Upper lobe of right lung (tissue), 1 donor: Measurements from ENCODE around the gene FSTL3. TPM values are rescaled to one million over a fixed set of nuclear protein-coding genes. Genes with fewer than 3 reads are reported as not detected.
A peak's percentile ranks its signal among the peaks of the same experiment; 100 is the strongest.

Experiments
- ATAC-seq: fragments of 200-7000 bp; cut with Tn5 transposase; one replicate; pipeline ENCODE4 v1.9.1; 2020; ENCODE audit warnings: mild to moderate bottlenecking, moderate library complexity
- DNase-seq: peaks from one replicate; pipeline ENCODE4 v3.0.0-alpha.2; 2020
- H3K27ac ChIP-seq: fragments of 200-600 bp; one replicate; pipeline ENCODE4 v1.8.0; 2022
- H3K27me3 ChIP-seq: fragments of 200-600 bp; one replicate; pipeline ENCODE4 v1.8.0; 2022; ENCODE audit warnings: mild to moderate bottlenecking
- H3K36me3 ChIP-seq: fragments of 200-600 bp; one replicate; pipeline ENCODE4 v1.8.0; 2022
- H3K4me1 ChIP-seq: fragments of 200-600 bp; one replicate; pipeline ENCODE4 v1.8.0; 2022
- H3K4me3 ChIP-seq: fragments of 200-600 bp; one replicate; pipeline ENCODE4 v1.8.0; 2022; ENCODE audit warnings: mild to moderate bottlenecking
- H3K9me3 ChIP-seq: fragments of 200-600 bp; one replicate; pipeline ENCODE4 v1.8.0; 2022
- intact Hi-C: fragments of 100-400 bp; cut with DNase I; formaldehyde crosslinking; loops from one replicate; pipeline ENCODE4 v1.11.0; 2022
- total RNA-seq: library from RNA; stranded (reverse); fragmentation: NEBNext Ultra II Directional; extraction: Animal tissue kit (Norgen Biotek cat#: 25700); gene quantifications from one replicate; pipeline ENCODE4 v1.2.1, GENCODE V29; 2021
- TF ChIP-seq, protein P1 (sequence below): fragments of 200-600 bp; IDR thresholded peaks from one replicate; pipeline ENCODE4 v1.8.0; 2022; ENCODE audit warnings: antibody characterized with exemption
- donor health status: DM: no; HTN: yes; CAD: no; lungs with severe emphysema.

Gene FSTL3
- total RNA-seq, 1 donor from 2014 or later, result 114 TPM

DNA sequence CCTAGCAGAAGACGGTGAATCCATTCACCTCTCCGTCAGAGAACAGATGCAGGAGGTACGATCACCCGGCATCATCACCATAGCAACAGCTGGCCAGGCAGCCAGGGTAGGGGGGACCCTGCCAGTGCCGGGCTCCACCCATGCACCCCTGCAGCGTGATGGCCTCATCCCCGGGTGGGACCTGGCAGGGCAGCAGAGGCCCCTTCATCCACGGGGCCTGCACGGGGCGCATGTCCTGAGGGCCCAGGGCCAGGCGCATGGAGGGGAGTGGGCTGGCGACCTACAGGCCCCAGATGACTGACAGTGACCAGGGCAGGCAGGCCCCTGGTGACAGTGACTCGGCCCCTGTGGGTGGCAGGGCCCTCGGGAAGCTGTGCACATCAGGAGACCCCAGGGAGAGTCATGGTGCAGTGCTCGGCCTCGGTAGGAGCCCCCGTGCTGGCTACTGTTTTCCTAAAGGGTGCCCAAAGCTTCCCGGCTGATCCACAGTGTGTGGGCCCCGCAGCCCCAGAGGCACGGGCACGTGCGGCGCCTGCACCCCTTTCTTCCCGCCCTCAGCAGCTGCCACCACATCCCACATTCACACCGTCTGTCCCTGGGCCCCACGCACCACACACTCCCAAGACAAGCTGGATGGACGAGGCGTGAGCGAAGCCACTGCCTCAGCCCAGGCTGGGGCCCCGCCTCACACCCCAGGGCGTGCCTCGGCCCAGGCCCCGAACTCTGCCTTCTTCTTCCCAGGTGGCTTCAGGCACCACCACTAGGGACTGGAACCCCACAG, 17.9 kb upstream of the FSTL3 start:
- intact Hi-C loops, result no loop called here

DNA sequence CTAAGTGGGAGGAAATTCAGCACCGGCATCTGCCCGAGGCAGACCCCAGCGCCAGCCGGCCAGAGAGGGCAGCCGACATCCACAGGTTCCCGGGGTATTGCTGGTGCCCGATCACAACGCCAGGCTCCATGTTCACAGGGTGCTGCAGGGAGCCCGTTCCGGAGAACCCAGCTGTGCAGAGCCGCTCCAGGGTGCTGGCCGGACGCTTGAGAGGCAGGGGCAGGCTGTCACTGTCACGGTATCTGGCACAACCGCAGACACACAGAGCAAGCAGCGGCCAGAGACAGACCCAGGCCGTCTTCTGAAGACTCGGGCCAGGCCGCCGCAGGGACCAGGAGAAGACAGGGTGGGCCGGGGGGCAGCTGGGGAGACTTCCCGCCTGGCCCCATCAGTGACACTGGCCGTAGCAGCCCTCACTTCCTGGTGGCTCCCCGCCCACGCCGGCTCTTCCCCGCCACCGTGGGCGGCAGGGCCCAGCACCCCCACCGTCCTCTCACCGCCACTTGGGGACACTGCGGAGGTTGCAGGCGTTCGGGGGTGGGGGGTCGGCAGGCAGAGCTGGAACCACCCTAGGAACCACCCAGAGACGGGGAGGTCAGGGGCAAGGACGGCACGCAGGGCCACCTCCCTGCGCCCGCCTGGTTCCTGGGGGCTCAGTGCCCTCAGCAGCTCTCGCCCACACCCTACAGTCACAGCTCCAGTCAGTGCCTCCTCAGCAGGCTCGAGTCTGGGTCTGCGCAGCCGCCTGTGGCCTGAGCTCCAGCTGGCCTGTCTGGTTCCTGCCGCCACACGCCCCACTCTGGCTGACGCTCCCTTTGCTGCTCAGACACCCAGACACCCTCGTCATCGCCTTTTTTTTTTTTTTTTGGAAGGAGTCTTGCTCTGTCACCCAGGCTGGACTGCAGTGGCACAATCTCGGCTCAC, 17.0 kb upstream of the FSTL3 start:
- TF ChIP-seq, protein P1, sequence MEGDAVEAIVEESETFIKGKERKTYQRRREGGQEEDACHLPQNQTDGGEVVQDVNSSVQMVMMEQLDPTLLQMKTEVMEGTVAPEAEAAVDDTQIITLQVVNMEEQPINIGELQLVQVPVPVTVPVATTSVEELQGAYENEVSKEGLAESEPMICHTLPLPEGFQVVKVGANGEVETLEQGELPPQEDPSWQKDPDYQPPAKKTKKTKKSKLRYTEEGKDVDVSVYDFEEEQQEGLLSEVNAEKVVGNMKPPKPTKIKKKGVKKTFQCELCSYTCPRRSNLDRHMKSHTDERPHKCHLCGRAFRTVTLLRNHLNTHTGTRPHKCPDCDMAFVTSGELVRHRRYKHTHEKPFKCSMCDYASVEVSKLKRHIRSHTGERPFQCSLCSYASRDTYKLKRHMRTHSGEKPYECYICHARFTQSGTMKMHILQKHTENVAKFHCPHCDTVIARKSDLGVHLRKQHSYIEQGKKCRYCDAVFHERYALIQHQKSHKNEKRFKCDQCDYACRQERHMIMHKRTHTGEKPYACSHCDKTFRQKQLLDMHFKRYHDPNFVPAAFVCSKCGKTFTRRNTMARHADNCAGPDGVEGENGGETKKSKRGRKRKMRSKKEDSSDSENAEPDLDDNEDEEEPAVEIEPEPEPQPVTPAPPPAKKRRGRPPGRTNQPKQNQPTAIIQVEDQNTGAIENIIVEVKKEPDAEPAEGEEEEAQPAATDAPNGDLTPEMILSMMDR, result no peak
- Histone ChIP-seq H3K36me3 (peaks cover under 1% of the 10 kb centered on the region), H3K4me3 (no peak overlapping the region), H3K27ac (peak overlapping the region; percentile 13), H3K27me3 (no peaks in the 10 kb centered on the region), H3K4me1 (peaks cover 49% of the 10 kb centered on the region), H3K9me3 (no peaks in the 10 kb centered on the region)
- DNase-seq, result no peak
- peak; percentile 2 for ATAC-seq
- intact Hi-C loops, result no loop called here

More for the DNA sequence above, 17.9 kb upstream of the FSTL3 start:
- Histone ChIP-seq H3K4me1 (peaks cover 40% of the 10 kb centered on the region), H3K9me3 (no peaks in the 10 kb centered on the region), H3K36me3 (peaks cover 6% of the 10 kb centered on the region), H3K27ac (no peak overlapping the region), H3K27me3 (no peaks in the 10 kb centered on the region), H3K4me3 (no peak overlapping the region)
- no peak for ATAC-seq
- no peak for DNase-seq
- TF ChIP-seq, protein P1, result no peak

DNA sequence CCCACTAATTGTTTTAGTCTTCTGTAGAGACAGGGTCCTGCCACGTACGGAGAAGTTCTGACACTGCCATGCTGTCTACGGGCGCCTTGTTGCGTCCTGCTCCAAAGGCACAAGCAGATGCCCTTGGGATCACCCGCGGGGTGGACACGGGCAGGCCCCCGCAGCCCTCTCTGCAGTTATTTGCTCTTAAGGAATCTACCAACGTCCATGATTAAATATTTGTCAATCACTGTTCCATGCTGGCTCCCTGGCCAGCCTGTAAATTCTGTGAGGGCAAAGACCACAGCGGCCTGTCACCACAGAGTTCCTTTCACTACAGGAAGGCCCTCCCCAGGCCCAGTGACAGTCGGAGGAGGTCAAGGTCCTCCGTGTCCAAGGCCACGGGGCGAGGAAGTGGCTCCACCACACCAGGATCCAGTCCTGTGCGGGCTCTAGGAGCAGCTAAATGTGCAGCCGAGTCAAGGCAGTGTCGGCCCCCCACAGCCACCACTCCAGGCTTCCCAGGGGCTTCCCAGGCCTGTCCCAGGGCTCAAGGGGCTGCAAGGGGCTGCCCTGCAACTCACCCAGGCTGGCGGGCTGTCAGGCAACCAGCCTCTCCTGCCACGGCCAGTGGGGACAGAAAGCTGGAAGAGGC, 15.3 kb upstream of the FSTL3 start:
- intact Hi-C loops, result no loop called here
- peaks cover 60% of the 10 kb centered on the region for H3K4me1 ChIP-seq
- peak overlapping the region; percentile 87 for H3K27ac ChIP-seq
- H3K9me3 ChIP-seq, result no peaks in the 10 kb centered on the region
- H3K27me3 ChIP-seq, result no peaks in the 10 kb centered on the region
- DNase-seq, result no peak
- no peaks in the 10 kb centered on the region for H3K36me3 ChIP-seq
- no peak for ATAC-seq
- TF ChIP-seq, protein P1, result no peak
- peak overlapping the region; percentile 92 for H3K4me3 ChIP-seq

DNA sequence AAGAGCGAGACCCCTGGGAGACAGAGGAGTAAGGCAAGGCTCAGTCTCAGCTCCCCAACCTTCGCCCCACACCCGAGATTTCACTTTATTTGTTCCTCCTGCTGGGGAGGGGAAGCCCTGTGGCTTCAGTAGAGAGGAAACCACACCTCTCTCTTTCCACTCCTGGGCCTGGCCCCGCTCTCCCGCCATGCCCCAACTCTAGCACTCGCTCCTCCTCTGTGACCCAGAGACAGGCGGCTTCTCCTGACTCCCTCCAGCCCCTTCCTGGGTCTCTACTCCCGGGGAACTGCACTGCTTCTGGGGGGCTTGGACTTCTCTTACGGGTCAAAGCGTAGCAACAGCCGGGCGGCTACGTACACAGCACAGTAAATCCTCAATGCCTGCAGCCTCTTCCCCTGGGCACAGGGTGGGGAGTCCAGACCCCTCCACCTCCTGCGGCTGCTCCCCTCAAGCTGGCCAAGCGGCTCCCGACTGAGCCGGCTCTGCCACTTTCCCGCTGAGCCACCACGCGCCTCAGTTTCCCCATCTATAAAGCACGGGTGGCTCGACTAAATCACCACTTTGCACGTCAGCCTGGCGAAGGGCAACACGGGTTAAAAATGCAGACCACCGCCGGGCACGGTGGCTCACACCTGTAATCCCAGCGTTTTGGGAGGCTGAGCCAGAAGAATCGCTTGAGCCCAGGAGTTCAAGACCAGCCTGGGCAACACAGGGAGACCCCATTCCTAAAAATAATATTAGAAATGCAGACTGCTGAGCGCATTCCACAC, 14.6 kb upstream of the FSTL3 start:
- H3K27me3 ChIP-seq, result no peaks in the 10 kb centered on the region
- H3K4me3 ChIP-seq, result peak overlapping the region; percentile 92
- intact Hi-C loops, result no loop called here
- H3K4me1 ChIP-seq, result peaks cover 60% of the 10 kb centered on the region
- TF ChIP-seq, protein P1, result no peak
- DNase-seq (no peak), ATAC-seq (peak; percentile 21)
- H3K9me3 ChIP-seq, result no peaks in the 10 kb centered on the region
- H3K36me3 ChIP-seq, result no peaks in the 10 kb centered on the region
- peak overlapping the region; percentile 87 for H3K27ac ChIP-seq
